HEK293 (cell line): ENCODE data around the gene CPNE2.

Experiments used
- EGR2 ChIP-seq: fragments of 450-650 bp; formaldehyde crosslinking; IDR thresholded peaks from 2 replicates; pipeline ENCODE4 v1.5.1; 2016; ENCODE audit warnings: low read depth, missing biosample characterization, missing genetic modification characterization
- KLF10 ChIP-seq: fragments of 450-650 bp; IDR thresholded peaks from 2 replicates; pipeline ENCODE4 v1.5.1; 2018; ENCODE audit warnings: missing biosample characterization, mild to moderate bottlenecking, missing genetic modification characterization
- REPIN1 ChIP-seq: fragments of 450-650 bp; formaldehyde crosslinking; IDR thresholded peaks from 2 replicates; pipeline ENCODE4 v1.5.1; 2017; ENCODE audit warnings: missing biosample characterization, missing genetic modification characterization, low read depth
- TCF7L2 ChIP-seq: IDR thresholded peaks from 2 replicates; pipeline ENCODE4 v1.6.1; 2011; ENCODE audit warnings: low read depth, mild to moderate bottlenecking, inconsistent platforms, low read length, moderate library complexity, borderline replicate concordance
- WT1 ChIP-seq: fragments of 450-650 bp; formaldehyde crosslinking; IDR thresholded peaks from 2 replicates; pipeline ENCODE4 v1.5.1; 2016; ENCODE audit warnings: missing biosample characterization, missing genetic modification characterization
- ZNF138 ChIP-seq: fragments of 450-650 bp; formaldehyde crosslinking; IDR thresholded peaks from 2 replicates; pipeline ENCODE4 v1.5.1; 2016; ENCODE audit warnings: missing biosample characterization, missing genetic modification characterization, borderline replicate concordance
- ZNF211 ChIP-seq: fragments of 450-650 bp; formaldehyde crosslinking; IDR thresholded peaks from 2 replicates; pipeline ENCODE4 v1.5.1; 2016; ENCODE audit warnings: low read depth, missing biosample characterization, missing genetic modification characterization
- ZNF239 ChIP-seq: fragments of 450-650 bp; formaldehyde crosslinking; IDR thresholded peaks from 2 replicates; pipeline ENCODE4 v1.5.1; 2016; ENCODE audit warnings: missing biosample characterization, missing genetic modification characterization
- ZNF292 ChIP-seq: fragments of 450-650 bp; formaldehyde crosslinking; IDR thresholded peaks from 2 replicates; pipeline ENCODE4 v1.5.1; 2016; ENCODE audit warnings: low read depth, missing biosample characterization, missing genetic modification characterization, borderline replicate concordance
- ZNF302 ChIP-seq: fragments of 450-650 bp; formaldehyde crosslinking; IDR thresholded peaks from 2 replicates; pipeline ENCODE4 v1.5.1; 2016; ENCODE audit warnings: missing biosample characterization, missing genetic modification characterization, low read depth
- ZNF354C ChIP-seq: fragments of 450-650 bp; formaldehyde crosslinking; IDR thresholded peaks from 2 replicates; pipeline ENCODE4 v1.5.1; 2016; ENCODE audit warnings: missing biosample characterization, missing genetic modification characterization, low read depth, borderline replicate concordance
- ZNF621 ChIP-seq: fragments of 450-650 bp; formaldehyde crosslinking; IDR thresholded peaks from 2 replicates; pipeline ENCODE4 v1.5.1; 2017; ENCODE audit warnings: missing biosample characterization, missing genetic modification characterization
- ZNF664 ChIP-seq: fragments of 450-650 bp; formaldehyde crosslinking; IDR thresholded peaks from 2 replicates; pipeline ENCODE4 v1.5.1; 2016; ENCODE audit warnings: missing biosample characterization, missing genetic modification characterization
- ZNF777 ChIP-seq: fragments of 450-650 bp; formaldehyde crosslinking; IDR thresholded peaks from 2 replicates; pipeline ENCODE4 v1.5.1; 2017; ENCODE audit warnings: missing biosample characterization, missing genetic modification characterization, borderline replicate concordance
- ZSCAN16 ChIP-seq: fragments of 450-650 bp; formaldehyde crosslinking; IDR thresholded peaks from 2 replicates; pipeline ENCODE4 v1.5.1; 2016; ENCODE audit warnings: missing biosample characterization, missing genetic modification characterization
- ZXDB ChIP-seq: fragments of 450-650 bp; formaldehyde crosslinking; IDR thresholded peaks from 2 replicates; pipeline ENCODE4 v1.5.1; 2016; ENCODE audit warnings: missing biosample characterization, missing genetic modification characterization
- TF ChIP-seq, protein P1 (sequence below): fragments of 450-650 bp; formaldehyde crosslinking; IDR thresholded peaks from 2 replicates; pipeline ENCODE4 v1.5.1; 2016; ENCODE audit warnings: missing biosample characterization, missing genetic modification characterization, low read depth
- TF ChIP-seq, protein P2 (sequence below): fragments of 450-650 bp; formaldehyde crosslinking; IDR thresholded peaks from 2 replicates; pipeline ENCODE4 v1.5.1; 2016; ENCODE audit warnings: missing biosample characterization, missing genetic modification characterization
- TF ChIP-seq, protein P3 (sequence below): fragments of 450-650 bp; formaldehyde crosslinking; IDR thresholded peaks from 2 replicates; pipeline ENCODE4 v1.5.1; 2017; ENCODE audit warnings: missing biosample characterization, missing genetic modification characterization
- TF ChIP-seq, protein P4 (sequence below): fragments of 450-650 bp; formaldehyde crosslinking; conservative IDR thresholded peaks from 2 replicates; pipeline ENCODE4 v1.5.1; 2016; ENCODE audit warnings: low read depth, missing biosample characterization, missing genetic modification characterization
- TF ChIP-seq, protein P5 (sequence below): fragments of 450-650 bp; formaldehyde crosslinking; IDR thresholded peaks from 2 replicates; pipeline ENCODE4 v1.5.1; 2016; ENCODE audit warnings: missing biosample characterization, missing genetic modification characterization
- TF ChIP-seq, protein P6 (sequence below): fragments of 450-650 bp; formaldehyde crosslinking; IDR thresholded peaks from 2 replicates; pipeline ENCODE4 v1.5.1; 2016; ENCODE audit warnings: missing biosample characterization, missing genetic modification characterization
- TF ChIP-seq, protein P7 (sequence below): fragments of 450-650 bp; IDR thresholded peaks from 2 replicates; pipeline ENCODE4 v1.5.1; 2018; ENCODE audit warnings: missing biosample characterization, missing genetic modification characterization
- TF ChIP-seq, protein P8 (sequence below): fragments of 450-650 bp; formaldehyde crosslinking; IDR thresholded peaks from 2 replicates; pipeline ENCODE4 v1.5.1; 2017; ENCODE audit warnings: missing biosample characterization, missing genetic modification characterization

The CPNE2 gene

DNA sequence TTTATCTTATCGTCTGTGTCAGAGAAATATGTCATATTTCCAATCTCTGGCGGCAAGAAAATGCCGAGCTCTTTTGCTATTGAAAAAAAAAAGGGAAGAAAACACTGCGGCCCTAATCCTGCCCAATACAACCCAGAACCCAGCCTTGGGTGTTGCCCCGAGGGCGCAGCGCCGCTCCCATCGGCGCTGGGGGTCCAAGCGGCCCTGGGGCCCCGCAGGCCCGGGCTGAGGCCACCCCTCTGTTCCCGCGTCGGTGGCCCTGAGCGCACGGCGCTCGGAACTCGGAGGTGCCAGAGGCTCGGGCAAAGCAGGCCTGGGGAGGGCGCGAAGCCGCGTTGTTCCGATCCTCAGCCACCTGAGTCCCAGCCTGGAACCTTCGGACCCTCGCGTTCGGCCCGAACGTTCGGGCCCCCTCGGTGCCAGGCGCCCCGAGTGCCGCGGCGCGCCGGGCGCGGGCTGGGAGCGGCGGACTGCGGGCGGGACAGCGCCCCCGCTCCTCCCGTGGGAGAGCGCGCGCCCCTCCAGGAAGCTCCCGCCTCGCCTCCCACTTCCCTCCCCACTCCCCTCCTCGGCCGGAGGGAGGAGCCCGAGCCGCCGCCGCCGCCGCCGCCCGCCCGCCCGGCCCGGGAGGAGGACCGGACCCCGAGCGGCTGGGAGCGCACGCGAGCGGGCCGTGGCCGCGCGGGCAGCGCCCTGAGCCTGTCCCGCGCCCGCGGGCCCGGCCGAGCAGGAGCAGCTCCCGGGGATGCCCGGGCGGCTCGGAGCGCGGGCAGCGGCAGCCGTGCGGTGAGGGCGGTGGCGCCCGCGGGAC, at the start of gene CPNE2 (continued):
- TF ChIP-seq, protein P1, sequence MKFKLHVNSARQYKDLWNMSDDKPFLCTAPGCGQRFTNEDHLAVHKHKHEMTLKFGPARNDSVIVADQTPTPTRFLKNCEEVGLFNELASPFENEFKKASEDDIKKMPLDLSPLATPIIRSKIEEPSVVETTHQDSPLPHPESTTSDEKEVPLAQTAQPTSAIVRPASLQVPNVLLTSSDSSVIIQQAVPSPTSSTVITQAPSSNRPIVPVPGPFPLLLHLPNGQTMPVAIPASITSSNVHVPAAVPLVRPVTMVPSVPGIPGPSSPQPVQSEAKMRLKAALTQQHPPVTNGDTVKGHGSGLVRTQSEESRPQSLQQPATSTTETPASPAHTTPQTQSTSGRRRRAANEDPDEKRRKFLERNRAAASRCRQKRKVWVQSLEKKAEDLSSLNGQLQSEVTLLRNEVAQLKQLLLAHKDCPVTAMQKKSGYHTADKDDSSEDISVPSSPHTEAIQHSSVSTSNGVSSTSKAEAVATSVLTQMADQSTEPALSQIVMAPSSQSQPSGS (tag by site-specific recombination): no peak
- TF ChIP-seq ZNF302 (tag by site-specific recombination) (no peak), ZNF777 (tag by site-specific recombination) (no peak), ZNF138 (tag by site-specific recombination) (no peak), ZNF292 (tag by site-specific recombination) (no peak), WT1 (tag by site-specific recombination) (no peak), ZNF621 (tag by site-specific recombination) (no peak), ZNF211 (no peak), TCF7L2 (no peak), ZNF354C (tag by site-specific recombination) (no peak), ZSCAN16 (no peak), EGR2 (tag by site-specific recombination) (no peak), KLF10 (tag by site-specific recombination) (no peak; the same call in 1 of the 2 replicates), ZNF664 (tag by site-specific recombination) (no peak), REPIN1 (no peak), ZXDB (no peak), ZNF239 (tag by site-specific recombination) (no peak)
- TF ChIP-seq, protein P2, sequence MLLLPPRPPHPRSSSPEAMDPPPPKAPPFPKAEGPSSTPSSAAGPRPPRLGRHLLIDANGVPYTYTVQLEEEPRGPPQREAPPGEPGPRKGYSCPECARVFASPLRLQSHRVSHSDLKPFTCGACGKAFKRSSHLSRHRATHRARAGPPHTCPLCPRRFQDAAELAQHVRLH (tag by site-specific recombination): no peak
- TF ChIP-seq, protein P3, sequence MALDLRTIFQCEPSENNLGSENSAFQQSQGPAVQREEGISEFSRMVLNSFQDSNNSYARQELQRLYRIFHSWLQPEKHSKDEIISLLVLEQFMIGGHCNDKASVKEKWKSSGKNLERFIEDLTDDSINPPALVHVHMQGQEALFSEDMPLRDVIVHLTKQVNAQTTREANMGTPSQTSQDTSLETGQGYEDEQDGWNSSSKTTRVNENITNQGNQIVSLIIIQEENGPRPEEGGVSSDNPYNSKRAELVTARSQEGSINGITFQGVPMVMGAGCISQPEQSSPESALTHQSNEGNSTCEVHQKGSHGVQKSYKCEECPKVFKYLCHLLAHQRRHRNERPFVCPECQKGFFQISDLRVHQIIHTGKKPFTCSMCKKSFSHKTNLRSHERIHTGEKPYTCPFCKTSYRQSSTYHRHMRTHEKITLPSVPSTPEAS (tag by site-specific recombination): no peak
- TF ChIP-seq, protein P4, sequence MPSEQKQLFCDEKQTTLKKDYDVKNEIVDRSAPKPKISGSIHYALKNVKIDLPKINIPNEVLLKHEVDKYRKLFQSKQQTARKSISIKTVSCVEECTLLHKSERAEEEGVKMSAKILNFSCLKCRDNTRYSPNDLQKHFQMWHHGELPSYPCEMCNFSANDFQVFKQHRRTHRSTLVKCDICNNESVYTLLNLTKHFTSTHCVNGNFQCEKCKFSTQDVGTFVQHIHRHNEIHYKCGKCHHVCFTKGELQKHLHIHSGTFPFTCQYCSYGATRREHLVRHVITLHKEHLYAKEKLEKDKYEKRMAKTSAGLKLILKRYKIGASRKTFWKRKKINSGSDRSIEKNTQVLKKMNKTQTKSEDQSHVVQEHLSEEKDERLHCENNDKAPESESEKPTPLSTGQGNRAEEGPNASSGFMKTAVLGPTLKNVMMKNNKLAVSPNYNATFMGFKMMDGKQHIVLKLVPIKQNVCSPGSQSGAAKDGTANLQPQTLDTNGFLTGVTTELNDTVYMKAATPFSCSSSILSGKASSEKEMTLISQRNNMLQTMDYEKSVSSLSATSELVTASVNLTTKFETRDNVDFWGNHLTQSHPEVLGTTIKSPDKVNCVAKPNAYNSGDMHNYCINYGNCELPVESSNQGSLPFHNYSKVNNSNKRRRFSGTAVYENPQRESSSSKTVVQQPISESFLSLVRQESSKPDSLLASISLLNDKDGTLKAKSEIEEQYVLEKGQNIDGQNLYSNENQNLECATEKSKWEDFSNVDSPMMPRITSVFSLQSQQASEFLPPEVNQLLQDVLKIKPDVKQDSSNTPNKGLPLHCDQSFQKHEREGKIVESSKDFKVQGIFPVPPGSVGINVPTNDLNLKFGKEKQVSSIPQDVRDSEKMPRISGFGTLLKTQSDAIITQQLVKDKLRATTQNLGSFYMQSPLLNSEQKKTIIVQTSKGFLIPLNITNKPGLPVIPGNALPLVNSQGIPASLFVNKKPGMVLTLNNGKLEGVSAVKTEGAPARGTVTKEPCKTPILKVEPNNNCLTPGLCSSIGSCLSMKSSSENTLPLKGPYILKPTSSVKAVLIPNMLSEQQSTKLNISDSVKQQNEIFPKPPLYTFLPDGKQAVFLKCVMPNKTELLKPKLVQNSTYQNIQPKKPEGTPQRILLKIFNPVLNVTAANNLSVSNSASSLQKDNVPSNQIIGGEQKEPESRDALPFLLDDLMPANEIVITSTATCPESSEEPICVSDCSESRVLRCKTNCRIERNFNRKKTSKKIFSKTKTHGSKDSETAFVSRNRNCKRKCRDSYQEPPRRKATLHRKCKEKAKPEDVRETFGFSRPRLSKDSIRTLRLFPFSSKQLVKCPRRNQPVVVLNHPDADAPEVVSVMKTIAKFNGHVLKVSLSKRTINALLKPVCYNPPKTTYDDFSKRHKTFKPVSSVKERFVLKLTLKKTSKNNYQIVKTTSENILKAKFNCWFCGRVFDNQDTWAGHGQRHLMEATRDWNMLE: no peak
- TF ChIP-seq, protein P5, sequence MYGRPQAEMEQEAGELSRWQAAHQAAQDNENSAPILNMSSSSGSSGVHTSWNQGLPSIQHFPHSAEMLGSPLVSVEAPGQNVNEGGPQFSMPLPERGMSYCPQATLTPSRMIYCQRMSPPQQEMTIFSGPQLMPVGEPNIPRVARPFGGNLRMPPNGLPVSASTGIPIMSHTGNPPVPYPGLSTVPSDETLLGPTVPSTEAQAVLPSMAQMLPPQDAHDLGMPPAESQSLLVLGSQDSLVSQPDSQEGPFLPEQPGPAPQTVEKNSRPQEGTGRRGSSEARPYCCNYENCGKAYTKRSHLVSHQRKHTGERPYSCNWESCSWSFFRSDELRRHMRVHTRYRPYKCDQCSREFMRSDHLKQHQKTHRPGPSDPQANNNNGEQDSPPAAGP: no peak
- TF ChIP-seq, protein P6, sequence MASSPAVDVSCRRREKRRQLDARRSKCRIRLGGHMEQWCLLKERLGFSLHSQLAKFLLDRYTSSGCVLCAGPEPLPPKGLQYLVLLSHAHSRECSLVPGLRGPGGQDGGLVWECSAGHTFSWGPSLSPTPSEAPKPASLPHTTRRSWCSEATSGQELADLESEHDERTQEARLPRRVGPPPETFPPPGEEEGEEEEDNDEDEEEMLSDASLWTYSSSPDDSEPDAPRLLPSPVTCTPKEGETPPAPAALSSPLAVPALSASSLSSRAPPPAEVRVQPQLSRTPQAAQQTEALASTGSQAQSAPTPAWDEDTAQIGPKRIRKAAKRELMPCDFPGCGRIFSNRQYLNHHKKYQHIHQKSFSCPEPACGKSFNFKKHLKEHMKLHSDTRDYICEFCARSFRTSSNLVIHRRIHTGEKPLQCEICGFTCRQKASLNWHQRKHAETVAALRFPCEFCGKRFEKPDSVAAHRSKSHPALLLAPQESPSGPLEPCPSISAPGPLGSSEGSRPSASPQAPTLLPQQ: no peak; the same call in 1 of the 2 replicates
- TF ChIP-seq, protein P7, sequence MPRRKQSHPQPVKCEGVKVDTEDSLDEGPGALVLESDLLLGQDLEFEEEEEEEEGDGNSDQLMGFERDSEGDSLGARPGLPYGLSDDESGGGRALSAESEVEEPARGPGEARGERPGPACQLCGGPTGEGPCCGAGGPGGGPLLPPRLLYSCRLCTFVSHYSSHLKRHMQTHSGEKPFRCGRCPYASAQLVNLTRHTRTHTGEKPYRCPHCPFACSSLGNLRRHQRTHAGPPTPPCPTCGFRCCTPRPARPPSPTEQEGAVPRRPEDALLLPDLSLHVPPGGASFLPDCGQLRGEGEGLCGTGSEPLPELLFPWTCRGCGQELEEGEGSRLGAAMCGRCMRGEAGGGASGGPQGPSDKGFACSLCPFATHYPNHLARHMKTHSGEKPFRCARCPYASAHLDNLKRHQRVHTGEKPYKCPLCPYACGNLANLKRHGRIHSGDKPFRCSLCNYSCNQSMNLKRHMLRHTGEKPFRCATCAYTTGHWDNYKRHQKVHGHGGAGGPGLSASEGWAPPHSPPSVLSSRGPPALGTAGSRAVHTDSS: no peak
- TF ChIP-seq, protein P8, sequence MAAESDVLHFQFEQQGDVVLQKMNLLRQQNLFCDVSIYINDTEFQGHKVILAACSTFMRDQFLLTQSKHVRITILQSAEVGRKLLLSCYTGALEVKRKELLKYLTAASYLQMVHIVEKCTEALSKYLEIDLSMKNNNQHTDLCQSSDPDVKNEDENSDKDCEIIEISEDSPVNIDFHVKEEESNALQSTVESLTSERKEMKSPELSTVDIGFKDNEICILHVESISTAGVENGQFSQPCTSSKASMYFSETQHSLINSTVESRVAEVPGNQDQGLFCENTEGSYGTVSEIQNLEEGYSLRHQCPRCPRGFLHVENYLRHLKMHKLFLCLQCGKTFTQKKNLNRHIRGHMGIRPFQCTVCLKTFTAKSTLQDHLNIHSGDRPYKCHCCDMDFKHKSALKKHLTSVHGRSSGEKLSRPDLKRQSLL (tag by site-specific recombination): no peak
